Suprapubic skin (tissue), 4 donors: ENCODE results near the gene HADHA. TPM values are rescaled to one million over a fixed set of nuclear protein-coding genes. Genes with fewer than 3 reads are reported as not detected.
"Not testable (repeated sequence)": the region's sequence is repeated elsewhere in the genome, so short reads cannot be mapped to it uniquely, and the experiment has no call there.

Experiments used
- DNase-seq, 2 donors: peaks; one replicate each; pipeline ENCODE4 v3.0.0-alpha.2; 2019; ENCODE audit warnings: low spot score in 2 of 2
- H3K27ac ChIP-seq: fragments of 200-600 bp; sonication (generic); one replicate; pipeline ENCODE4 v1.5.1; 2019
- H3K27me3 ChIP-seq: fragments of 200-600 bp; sonication (generic); one replicate; pipeline ENCODE4 v1.5.1; 2019
- H3K36me3 ChIP-seq: fragments of 200-600 bp; sonication (generic); one replicate; pipeline ENCODE4 v1.5.1; 2019
- H3K4me1 ChIP-seq: fragments of 200-600 bp; sonication (generic); one replicate; pipeline ENCODE4 v1.5.1; 2019
- H3K4me3 ChIP-seq: fragments of 200-600 bp; sonication (generic); one replicate; pipeline ENCODE4 v1.5.1; 2019; ENCODE audit warnings: mild to moderate bottlenecking
- H3K9me3 ChIP-seq: fragments of 200-600 bp; sonication (generic); one replicate; pipeline ENCODE4 v1.5.1; 2019
- EP300 ChIP-seq: sonication (generic); formaldehyde crosslinking; IDR thresholded peaks from one replicate; pipeline ENCODE4 v1.6.1; 2017; ENCODE audit warnings: antibody characterized with exemption
- POLR2A ChIP-seq, 2 donors: fragments of 450-650 bp; IDR thresholded peaks; one replicate each; pipeline ENCODE4 v1.6.1; 2017; ENCODE audit warnings: antibody characterized with exemption in 2 of 2, mild to moderate bottlenecking in 2 of 2, moderate library complexity in 2 of 2
- POLR2AphosphoS5 ChIP-seq, 3 donors: sonication (generic); formaldehyde crosslinking; IDR thresholded peaks; one replicate each; pipeline ENCODE4 v1.6.1; 2017; ENCODE audit warnings: antibody characterized with exemption in 3 of 3
- WGBS: methylation state at CpG from one replicate; pipeline ENCODE4 v1.1.5; 2018; 5-methylcytosine and 5-hydroxymethylcytosine counted together
- total RNA-seq, 4 donors: library from RNA; depleted of rRNA; stranded (reverse); fragments of >200 nt; gene quantifications; one replicate each; pipeline ENCODE4 v1.1.0, GENCODE V29; 2016
- TF ChIP-seq, protein P1 (sequence below), 2 donors: fragments of 200-600 bp in 1 of 2; fragments of 450-650 bp in 1 of 2; sonication (generic) in 1 of 2; IDR thresholded peaks; one replicate each; pipeline ENCODE4 v1.5.1; 2016 to 2019; ENCODE audit warnings: antibody characterized with exemption in 2 of 2, mild to moderate bottlenecking in 1 of 2, moderate library complexity in 1 of 2

HADHA gene
- total RNA-seq, 4 donors from 2014 or later = 120 to 145 (median 131) TPM

- Histone ChIP-seq H3K36me3 (peaks cover 8% of the 10 kb centered on the region), H3K4me1 (peaks cover 42% of the 10 kb centered on the region), H3K27ac (peak overlapping the region; percentile 78), H3K27me3 (no peaks in the 10 kb centered on the region), H3K9me3 (no peaks in the 10 kb centered on the region), H3K4me3 (no peak overlapping the region)
- WGBS = 51% methylated on average over 2 of the region's 2 CpGs
- peak; percentile 21 for TF ChIP-seq EP300
- TF ChIP-seq POLR2AphosphoS5 (IDR thresholded peaks at IDR 0.05) = no peak
- no peak for DNase-seq
Measured at GRCh38 chr2:26273501-26273900, 29.1 kb upstream of the HADHA start.

DNA sequence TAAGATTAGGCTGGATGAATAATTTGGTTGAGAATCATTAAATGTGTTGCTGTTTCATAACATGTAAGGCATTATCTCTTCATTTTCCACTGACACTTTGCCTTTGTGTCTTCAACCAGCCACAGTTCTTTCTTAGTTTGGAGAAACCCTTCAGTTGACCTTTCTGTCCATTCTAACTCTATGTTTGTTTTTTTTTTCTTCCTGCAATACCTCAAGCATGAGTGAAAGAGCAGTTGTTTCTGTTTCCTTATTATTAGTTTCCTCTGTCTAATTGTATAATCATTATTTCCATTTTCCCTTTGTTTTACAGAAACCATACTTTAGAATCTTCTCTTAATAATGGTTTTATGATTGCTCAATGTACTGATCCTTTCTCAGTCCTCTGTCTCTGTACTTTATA lies 25.9 kb upstream of the HADHA start:
- DNase-seq = no peak
- no peaks in the 10 kb centered on the region for H3K9me3 ChIP-seq
- peaks cover 35% of the 10 kb centered on the region for H3K4me1 ChIP-seq
- no peaks in the 10 kb centered on the region for H3K36me3 ChIP-seq
- no peak overlapping the region for H3K27ac ChIP-seq
- H3K27me3 ChIP-seq = no peaks in the 10 kb centered on the region
- no peak overlapping the region for H3K4me3 ChIP-seq
- TF ChIP-seq, protein P1, sequence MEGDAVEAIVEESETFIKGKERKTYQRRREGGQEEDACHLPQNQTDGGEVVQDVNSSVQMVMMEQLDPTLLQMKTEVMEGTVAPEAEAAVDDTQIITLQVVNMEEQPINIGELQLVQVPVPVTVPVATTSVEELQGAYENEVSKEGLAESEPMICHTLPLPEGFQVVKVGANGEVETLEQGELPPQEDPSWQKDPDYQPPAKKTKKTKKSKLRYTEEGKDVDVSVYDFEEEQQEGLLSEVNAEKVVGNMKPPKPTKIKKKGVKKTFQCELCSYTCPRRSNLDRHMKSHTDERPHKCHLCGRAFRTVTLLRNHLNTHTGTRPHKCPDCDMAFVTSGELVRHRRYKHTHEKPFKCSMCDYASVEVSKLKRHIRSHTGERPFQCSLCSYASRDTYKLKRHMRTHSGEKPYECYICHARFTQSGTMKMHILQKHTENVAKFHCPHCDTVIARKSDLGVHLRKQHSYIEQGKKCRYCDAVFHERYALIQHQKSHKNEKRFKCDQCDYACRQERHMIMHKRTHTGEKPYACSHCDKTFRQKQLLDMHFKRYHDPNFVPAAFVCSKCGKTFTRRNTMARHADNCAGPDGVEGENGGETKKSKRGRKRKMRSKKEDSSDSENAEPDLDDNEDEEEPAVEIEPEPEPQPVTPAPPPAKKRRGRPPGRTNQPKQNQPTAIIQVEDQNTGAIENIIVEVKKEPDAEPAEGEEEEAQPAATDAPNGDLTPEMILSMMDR (IDR thresholded peaks at IDR 0.05) = no peak
- TF ChIP-seq POLR2A (IDR thresholded peaks at IDR 0.05) (no peak), EP300 (no peak), POLR2AphosphoS5 (IDR thresholded peaks at IDR 0.05) (no peak)

- peaks cover 28% of the 10 kb centered on the region for H3K4me1 ChIP-seq
- H3K36me3 ChIP-seq = peaks cover under 1% of the 10 kb centered on the region
- H3K4me3 ChIP-seq = no peak overlapping the region
- TF ChIP-seq POLR2AphosphoS5 (IDR thresholded peaks at IDR 0.05) (no peak), EP300 (no peak), POLR2A (IDR thresholded peaks at IDR 0.05) (no peak)
- TF ChIP-seq, protein P1 (IDR thresholded peaks at IDR 0.05) = no peak
- H3K27ac ChIP-seq = no peak overlapping the region
- WGBS = 70% methylated on average over 6 of the region's 6 CpGs
- no peaks in the 10 kb centered on the region for H3K9me3 ChIP-seq
- no peak for DNase-seq
- H3K27me3 ChIP-seq = no peaks in the 10 kb centered on the region
Measured at GRCh38 chr2:26269571-26270158, 25.2 kb upstream of the HADHA start.

GRCh38 chr2:26268670-26269385 lies 24.4 kb upstream of the HADHA start:
- not testable (repeated sequence) for H3K36me3 ChIP-seq, DNase-seq, H3K27me3 ChIP-seq, H3K27ac ChIP-seq, H3K4me3 ChIP-seq, H3K9me3 ChIP-seq
- H3K4me1 ChIP-seq = peaks cover 21% of the 10 kb centered on the region
- WGBS = 82% methylated on average over 12 of the region's 12 CpGs

- Histone ChIP-seq H3K36me3 (peaks cover 15% of the 10 kb centered on the region), H3K4me3 (no peak overlapping the region), H3K4me1 (peaks cover 15% of the 10 kb centered on the region), H3K27ac (no peak overlapping the region), H3K27me3 (no peaks in the 10 kb centered on the region), H3K9me3 (no peaks in the 10 kb centered on the region)
- no peak for DNase-seq
- no peak for TF ChIP-seq POLR2AphosphoS5 (IDR thresholded peaks at IDR 0.05)
- TF ChIP-seq, protein P1 (IDR thresholded peaks at IDR 0.05) = no peak
- TF ChIP-seq POLR2A (IDR thresholded peaks at IDR 0.05) = no peak
- no peak for TF ChIP-seq EP300
- WGBS = 95% methylated on average over 4 of the region's 4 CpGs
Measured at GRCh38 chr2:26268213-26268612, 23.8 kb upstream of the HADHA start.

GRCh38 chr2:26258836-26259235 lies 14.4 kb upstream of the HADHA start:
- 91% methylated on average over 7 of the region's 8 CpGs for WGBS
- not testable (repeated sequence) for DNase-seq, H3K27me3 ChIP-seq, H3K9me3 ChIP-seq, H3K27ac ChIP-seq, H3K4me3 ChIP-seq, H3K4me1 ChIP-seq
- peaks cover 46% of the 10 kb centered on the region for H3K36me3 ChIP-seq
